CMK (cell line): ENCODE measurements around the gene ITPR1.

Experiments used
- DNase-seq: peaks from one replicate; pipeline ENCODE4 v3.0.0-alpha.2; 2010; ENCODE audit warnings: low read depth

ITPR1 gene

GRCh38 chr3:4491855-4492207 lies 1.3 kb upstream of the ITPR1 start:
- no peak for DNase-seq

- no peak for DNase-seq
Measured at GRCh38 chr3:4492208-4493013, 737 bp upstream of the ITPR1 start.

- no peak for DNase-seq
Measured at GRCh38 chr3:4493941-4494894, 1.1 kb downstream of the ITPR1 start.

- no peak for DNase-seq
Measured at GRCh38 chr3:4494895-4495264, 1.7 kb downstream of the ITPR1 start.

- no peak for DNase-seq
Measured at GRCh38 chr3:4495294-4496086, 2.3 kb downstream of the ITPR1 start.

- DNase-seq = no peak
Measured at GRCh38 chr3:4496087-4496452, 2.9 kb downstream of the ITPR1 start.

GRCh38 chr3:4497005-4497692 lies 4.0 kb downstream of the ITPR1 start:
- no peak for DNase-seq

GRCh38 chr3:4497843-4498324 lies 4.7 kb downstream of the ITPR1 start:
- DNase-seq = no peak

- no peak for DNase-seq
Measured at GRCh38 chr3:4498446-4498845, 5.3 kb downstream of the ITPR1 start.

GRCh38 chr3:4501437-4501836 lies 8.3 kb downstream of the ITPR1 start:
- DNase-seq = no peak

- DNase-seq = no peak
Measured at GRCh38 chr3:4501927-4502326, 8.8 kb downstream of the ITPR1 start.

- DNase-seq = no peak
Measured at GRCh38 chr3:4503050-4503449, 9.9 kb downstream of the ITPR1 start.

GRCh38 chr3:4504340-4505261 lies 11.5 kb downstream of the ITPR1 start:
- peak; percentile 73 for DNase-seq

GRCh38 chr3:4505688-4506558 lies 12.8 kb downstream of the ITPR1 start:
- DNase-seq = no peak

GRCh38 chr3:4506559-4507023 lies 13.4 kb downstream of the ITPR1 start:
- no peak for DNase-seq

- DNase-seq = no peak
Measured at GRCh38 chr3:4507024-4507596, 14.0 kb downstream of the ITPR1 start.

GRCh38 chr3:4508048-4508981 lies 15.2 kb downstream of the ITPR1 start:
- DNase-seq = no peak

GRCh38 chr3:4509043-4509442 lies 15.9 kb downstream of the ITPR1 start:
- no peak for DNase-seq
